Parathyroid adenoma (tissue), 2 donors: Measurements from ENCODE around the gene DNAJC27.
"Not testable (repeated sequence)": the region's sequence is repeated elsewhere in the genome, so short reads cannot be mapped to it uniquely, and the experiment has no call there.

ENCODE experiments used
- H2AFZ ChIP-seq: fragments of 300-600 bp; sonication (generic); one replicate; pipeline ENCODE4 v1.7.0; 2017; ENCODE audit warnings: antibody characterized with exemption, mild to moderate bottlenecking
- H3K27ac ChIP-seq: fragments of 300-600 bp; sonication (generic); one replicate; pipeline ENCODE4 v1.7.0; 2017
- H3K27me3 ChIP-seq: fragments of 300-600 bp; sonication (generic); one replicate; pipeline ENCODE4 v1.7.0; 2017; ENCODE audit warnings: low read length; ENCODE audit not compliant: control insufficient read depth, insufficient read depth
- H3K36me3 ChIP-seq: fragments of 300-600 bp; sonication (generic); one replicate; pipeline ENCODE4 v1.7.0; 2017; ENCODE audit warnings: low read length; ENCODE audit not compliant: control insufficient read depth, insufficient read depth
- H3K4me1 ChIP-seq: fragments of 300-600 bp; sonication (generic); one replicate; pipeline ENCODE4 v1.7.0; 2017; ENCODE audit warnings: control low read depth
- H3K4me2 ChIP-seq: fragments of 300-600 bp; sonication (generic); one replicate; pipeline ENCODE4 v1.7.0; 2017; ENCODE audit warnings: low read length
- H3K4me3 ChIP-seq: fragments of 300-600 bp; sonication (generic); one replicate; pipeline ENCODE4 v1.7.0; 2017; ENCODE audit warnings: low read depth, low read length
- H3K79me2 ChIP-seq: fragments of 300-600 bp; sonication (generic); one replicate; pipeline ENCODE4 v1.7.0; 2017; ENCODE audit warnings: control low read depth
- H3K9ac ChIP-seq: fragments of 300-600 bp; sonication (generic); one replicate; pipeline ENCODE4 v1.7.0; 2017; ENCODE audit warnings: mild to moderate bottlenecking
- H3K9me3 ChIP-seq: fragments of 300-600 bp; sonication (generic); one replicate; pipeline ENCODE4 v1.7.0; 2017; ENCODE audit warnings: low read length; ENCODE audit not compliant: control insufficient read depth
- CTCF ChIP-seq: fragments of 300-600 bp; sonication (generic); IDR thresholded peaks from one replicate; pipeline ENCODE4 v1.7.0; 2017; ENCODE audit warnings: antibody characterized with exemption, mild to moderate bottlenecking
- donor health status: primary hyperparathyroidism.

Gene DNAJC27

DNA sequence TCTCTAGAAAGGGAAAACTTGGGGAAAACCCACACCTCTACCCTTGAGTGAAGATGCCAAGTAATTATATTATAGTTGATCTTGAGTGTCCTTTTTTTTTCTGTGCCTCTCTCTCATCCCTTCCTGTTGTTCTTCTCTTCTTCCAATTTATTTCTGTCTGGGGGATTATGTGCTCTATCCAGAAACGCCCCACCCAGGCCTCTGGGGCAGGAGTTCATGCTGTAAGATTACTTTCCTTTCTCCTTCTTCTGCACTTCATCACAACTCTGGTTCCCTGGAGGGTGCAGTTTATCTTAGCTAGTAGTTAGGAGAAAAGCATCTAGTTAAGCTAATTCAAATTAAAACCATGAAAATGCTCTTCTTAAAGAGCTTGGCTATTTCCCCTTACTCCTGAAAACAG is 30.3 kb upstream of the DNAJC27 start:
- Histone ChIP-seq H3K27ac (no peak overlapping the region), H3K36me3 (no peaks in the 10 kb centered on the region), H2AFZ (no peak overlapping the region), H3K4me3 (no peak overlapping the region), H3K9ac (no peak overlapping the region), H3K27me3 (no peaks in the 10 kb centered on the region), H3K9me3 (no peaks in the 10 kb centered on the region), H3K79me2 (no peaks in the 10 kb centered on the region), H3K4me1 (peaks cover 8% of the 10 kb centered on the region), H3K4me2 (no peak overlapping the region)
- no peak for TF ChIP-seq CTCF

GRCh38 chr2:25001325-25001637 is 29.5 kb upstream of the DNAJC27 start:
- no peak for TF ChIP-seq CTCF
- no peaks in the 10 kb centered on the region for H3K36me3 ChIP-seq
- no peak overlapping the region for H2AFZ ChIP-seq
- H3K79me2 ChIP-seq = no peaks in the 10 kb centered on the region
- H3K4me1 ChIP-seq = peaks cover 8% of the 10 kb centered on the region
- no peaks in the 10 kb centered on the region for H3K27me3 ChIP-seq
- no peak overlapping the region for H3K27ac ChIP-seq
- no peaks in the 10 kb centered on the region for H3K9me3 ChIP-seq
- no peak overlapping the region for H3K4me2 ChIP-seq
- H3K4me3 ChIP-seq = no peak overlapping the region
- H3K9ac ChIP-seq = no peak overlapping the region

GRCh38 chr2:25000503-25001324 is 29.0 kb upstream of the DNAJC27 start:
- Histone ChIP-seq H3K4me3 (no peak overlapping the region), H3K9me3 (no peaks in the 10 kb centered on the region), H3K79me2 (no peaks in the 10 kb centered on the region), H3K36me3 (no peaks in the 10 kb centered on the region), H3K27me3 (no peaks in the 10 kb centered on the region), H3K27ac (no peak overlapping the region), H3K4me1 (peaks cover 8% of the 10 kb centered on the region), H3K9ac (no peak overlapping the region), H2AFZ (peak overlapping the region; percentile 52), H3K4me2 (no peak overlapping the region)
- TF ChIP-seq CTCF = no peak

DNA sequence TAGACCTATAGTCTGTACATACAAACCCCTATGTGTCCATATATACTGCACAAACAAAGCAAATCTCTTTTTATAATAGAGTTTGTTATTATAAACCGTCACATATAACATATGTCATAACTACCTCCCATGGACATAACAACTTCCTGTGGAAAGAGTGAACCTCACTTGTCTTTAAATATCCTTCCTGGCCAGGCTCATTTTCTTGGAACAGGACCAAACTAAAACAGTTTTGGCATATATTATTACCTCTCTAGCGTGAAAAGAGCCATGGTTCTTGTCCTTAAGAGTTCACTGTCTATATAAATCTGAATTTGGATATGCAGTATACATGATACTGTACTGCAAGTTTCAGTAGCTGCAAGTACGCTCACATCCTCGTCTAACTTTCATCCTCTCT is 28.3 kb upstream of the DNAJC27 start:
- Histone ChIP-seq H3K36me3 (no peaks in the 10 kb centered on the region), H3K9ac (no peak overlapping the region), H3K79me2 (no peaks in the 10 kb centered on the region), H3K27me3 (no peaks in the 10 kb centered on the region), H2AFZ (peak overlapping the region; percentile 52), H3K27ac (no peak overlapping the region), H3K4me3 (no peak overlapping the region), H3K4me1 (peaks cover 11% of the 10 kb centered on the region), H3K4me2 (no peak overlapping the region), H3K9me3 (no peaks in the 10 kb centered on the region)
- no peak for TF ChIP-seq CTCF

DNA sequence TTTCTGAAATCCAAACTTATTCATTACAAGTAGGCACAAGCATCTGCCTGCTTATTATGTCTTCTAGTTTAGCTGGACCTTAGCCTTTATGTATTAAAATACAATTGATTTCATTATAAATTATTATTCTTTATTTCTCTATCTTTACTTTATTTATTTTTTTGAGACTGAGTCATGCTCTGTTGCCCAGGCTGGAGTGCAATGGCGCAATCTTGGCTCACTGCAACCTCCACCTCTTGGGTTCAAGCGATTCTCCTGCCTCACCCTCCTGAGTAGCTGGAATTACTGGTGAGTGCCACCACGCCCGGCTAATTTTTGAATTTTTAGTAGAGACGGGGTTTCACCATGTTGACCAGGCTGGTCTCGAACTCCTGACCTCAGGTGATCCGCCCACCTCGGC is 27.3 kb upstream of the DNAJC27 start:
- not testable (repeated sequence) for H3K4me2 ChIP-seq, H3K9ac ChIP-seq, H2AFZ ChIP-seq, H3K4me3 ChIP-seq, H3K36me3 ChIP-seq, H3K27ac ChIP-seq, H3K79me2 ChIP-seq, H3K9me3 ChIP-seq, H3K27me3 ChIP-seq
- H3K4me1 ChIP-seq = peaks cover 17% of the 10 kb centered on the region
